K562 (cell line): ENCODE measurements around the gene LENG8. TPM values are rescaled to one million over a fixed set of nuclear protein-coding genes. Genes with fewer than 3 reads are reported as not detected.

Experiments
- ATAC-seq: fragments of 200-7000 bp; cut with Tn5 transposase; 3 replicates; pipeline ENCODE4 v1.9.1; 2020; ENCODE audit warnings: moderate library complexity
- BruUV-seq: library from RNA; stranded (reverse); fragments of 400-500 nt; replicated peaks from 2 replicates; lab custom pipeline; 2021; lab: Mats Ljungman, UMichigan
- CTCF ChIA-PET: fragments of 300-600 bp; formaldehyde crosslinking; extraction: SDS; loops from one replicate; lab custom pipeline; 2021; ENCODE audit warnings: low intra/inter-chr PET ratio; lab: Yijun Ruan, JAX
- POLR2A ChIA-PET: fragments of 300-600, 350-650 bp; sonication (Branson Sonifier 250); formaldehyde crosslinking; extraction: SDS; loops from one replicate; lab custom pipeline; 2021; ENCODE audit warnings: antibody characterized with exemption, inconsistent platforms; lab: Yijun Ruan, JAX
- DNase-seq, 4 experiments: peaks; one replicate each; pipeline versions ENCODE4 v3.0.0 to v3.0.0-alpha.2; 2011 to 2018; ENCODE audit warnings: low spot score in 3 of 4, mixed read lengths in 3 of 4; ENCODE audit errors: extremely low read depth in 1 of 4
- FAIRE-seq: peaks from 2 replicates; lab custom pipeline; 2011; peaks lifted over from hg19 to GRCh38; lab: Jason Lieb, UNC
- H2AFZ ChIP-seq: 2 replicates; pipeline ENCODE4 v1.6.0; 2011; ENCODE audit warnings: low read depth, low read length, control low read depth, inconsistent platforms
- H3K27ac ChIP-seq: fragments of 200-600 bp; 3 replicates; pipeline ENCODE4 v1.8.0; 2011; ENCODE audit warnings: low read depth, mild to moderate bottlenecking, control low read depth, inconsistent platforms, low read length, moderate library complexity, mixed read lengths; ENCODE audit errors: extremely low read depth
- H3K27me3 ChIP-seq, 2 experiments: fragments of 300-600 bp in 1 of 2; 2 replicates in 1 of 2; 3 replicates in 1 of 2; pipeline versions ENCODE4 v1.6.0 to v1.8.0; 2011; ENCODE audit warnings: inconsistent platforms in 2 of 2, low read length in 2 of 2, mild to moderate bottlenecking in 1 of 2, mixed read lengths in 1 of 2, moderate library complexity in 1 of 2; ENCODE audit not compliant: control insufficient read depth in 2 of 2, insufficient read depth in 2 of 2
- H3K36me3 ChIP-seq: fragments of 300-600 bp; 3 replicates; pipeline ENCODE4 v1.8.0; 2011; ENCODE audit warnings: mild to moderate bottlenecking, low read length, inconsistent platforms; ENCODE audit not compliant: control insufficient read depth, insufficient read depth
- H3K4me1 ChIP-seq, 2 experiments: fragments of 200-600 bp in 1 of 2; replicated peaks in 1 of 2; 2 replicates in 1 of 2; 3 replicates in 1 of 2; pipeline versions ENCODE4 v1.5.1 to v1.8.0; 2011; ENCODE audit warnings: inconsistent platforms in 2 of 2, low read length in 2 of 2, mild to moderate bottlenecking in 1 of 2, mixed read lengths in 1 of 2, moderate library complexity in 1 of 2; ENCODE audit not compliant: control insufficient read depth in 2 of 2, insufficient read depth in 2 of 2
- H3K4me2 ChIP-seq: 2 replicates; pipeline ENCODE4 v1.6.1; 2011; ENCODE audit warnings: low read length, control low read depth, inconsistent platforms, mixed read lengths; ENCODE audit not compliant: insufficient read depth
- H3K4me3 ChIP-seq: fragments of 200-600 bp; sonication (generic), shearing (Covaris generic); 2 replicates; pipeline ENCODE4 v1.5.1; 2016; ENCODE audit warnings: control low read depth, inconsistent platforms
- H3K79me2 ChIP-seq: fragments of 200-600 bp; 3 replicates; pipeline ENCODE4 v1.8.0; 2011; ENCODE audit warnings: low read length, inconsistent platforms; ENCODE audit not compliant: control insufficient read depth, insufficient read depth
- H3K9ac ChIP-seq, 2 experiments: 2 replicates each; pipeline versions ENCODE4 v1.6.0 to v1.6.1; 2011; ENCODE audit warnings: low read depth in 2 of 2, low read length in 2 of 2, control low read depth in 1 of 2, inconsistent platforms in 1 of 2, mild to moderate bottlenecking in 1 of 2, mixed read lengths in 1 of 2; ENCODE audit not compliant: insufficient read depth in 1 of 2
- H3K9me1 ChIP-seq: one replicate; pipeline ENCODE4 v1.6.0; 2011; ENCODE audit warnings: inconsistent platforms, mild to moderate bottlenecking, low read length, moderate library complexity; ENCODE audit not compliant: control insufficient read depth, insufficient read depth
- H3K9me3 ChIP-seq: replicated peaks from 2 replicates; pipeline ENCODE4 v1.5.1; 2011; ENCODE audit warnings: low read depth, low read length, inconsistent platforms; ENCODE audit not compliant: control insufficient read depth, insufficient read depth
- H4K20me1 ChIP-seq: replicated peaks from 2 replicates; pipeline ENCODE4 v1.6.1; 2011; ENCODE audit warnings: low read length, inconsistent platforms, mixed read lengths; ENCODE audit not compliant: control insufficient read depth, insufficient read depth
- ARHGAP35 ChIP-seq: fragments of 450-650 bp; IDR thresholded peaks from 2 replicates; pipeline ENCODE4 v1.6.1; 2018; ENCODE audit not compliant: partially characterized antibody
- CBFA2T3 ChIP-seq: fragments of 450-650 bp; IDR thresholded peaks from 2 replicates; pipeline ENCODE4 v1.6.1; 2017
- HCFC1 ChIP-seq: IDR thresholded peaks from 2 replicates; pipeline ENCODE4 v1.6.1; 2012; ENCODE audit warnings: low read depth, low read length, improper control_type of control experiment
- POLR2G ChIP-seq: fragments of 200-400 bp; formaldehyde crosslinking; IDR thresholded peaks from 2 replicates; pipeline ENCODE4 v1.6.1; 2017; ENCODE audit warnings: low read depth, mild to moderate bottlenecking, antibody characterized with exemption, low read length, moderate library complexity
- WGBS: fragments of 100-300 bp; shearing (Covaris generic); methylation state at CpG from one replicate; pipeline ENCODE4 v1.1.6; 2016; ENCODE audit warnings: low coverage, mixed read lengths; ENCODE audit not compliant: insufficient coverage; ENCODE audit errors: missing lambda C conversion rate; 5-methylcytosine and 5-hydroxymethylcytosine counted together
- in situ Hi-C: fragments of 300-500 bp; cut with MboI; formaldehyde crosslinking; loops from 4 replicates; pipeline ENCODE4 v1.15.0; 2018; ENCODE audit warnings: inconsistent platforms, mixed read lengths
- intact Hi-C: fragments of 100-400 bp; cut with micrococcal nuclease; formaldehyde crosslinking; loops from 2 replicates; pipeline ENCODE4 v1.14.2; 2022
- polyA plus RNA-seq, 8 experiments: library from polyadenylated mRNA; depleted of rRNA in 4 of 8; stranded (reverse) in 5 of 8; unstranded in 3 of 8; fragments of >200 nt; fragmentation: Nextera tagmentation in 2 of 8; fragmentation: Illumina TruSeq in 1 of 8; extraction: Ambion mirVana in 2 of 8; extraction: Trizol in 1 of 8; gene quantifications; 2 replicates each; pipeline versions ENCODE4 v1.2.1 to v1.2.3, GENCODE V29; 2011 to 2014; ENCODE audit warnings: inconsistent platforms in 1 of 8, missing spikeins in 1 of 8
- total RNA-seq, 7 experiments: library from RNA; depleted of rRNA in 6 of 7; stranded (reverse); fragments of >200 nt in 6 of 7; fragmentation: Illumina TruSeq in 2 of 7; extraction: Trizol in 2 of 7; gene quantifications; 2 replicates each; pipeline versions ENCODE4 v1.2.1 to v1.2.3, GENCODE V29; 2011 to 2021; ENCODE audit warnings: low replicate concordance in 1 of 7
- TF ChIP-seq, protein P1 (sequence below), 2 experiments: fragments of 450-650 bp; IDR thresholded peaks; 2 replicates each; pipeline ENCODE4 v1.6.1; 2018; ENCODE audit warnings: mild to moderate bottlenecking in 2 of 2, low read depth in 1 of 2; ENCODE audit not compliant: partially characterized antibody in 2 of 2
- TF ChIP-seq, protein P2 (sequence below): fragments of 450-650 bp; formaldehyde crosslinking; IDR thresholded peaks from 2 replicates; pipeline ENCODE4 v1.4.0; 2020; ENCODE audit warnings: mild to moderate bottlenecking, mixed read lengths
- TF ChIP-seq, protein P3 (sequence below): fragments of 250-450 bp; sonication (Bioruptor Pico); IDR thresholded peaks from 2 replicates; pipeline ENCODE4 v1.5.0; 2021; ENCODE audit warnings: mild to moderate bottlenecking, borderline replicate concordance

The LENG8 gene
- total and polyA plus RNA-seq, 9 of the 15 experiments (the other 6 are each of a cell fraction or from before 2014, with no cell fraction given): 0.74 to 146 (median 28.1) TPM

DNA sequence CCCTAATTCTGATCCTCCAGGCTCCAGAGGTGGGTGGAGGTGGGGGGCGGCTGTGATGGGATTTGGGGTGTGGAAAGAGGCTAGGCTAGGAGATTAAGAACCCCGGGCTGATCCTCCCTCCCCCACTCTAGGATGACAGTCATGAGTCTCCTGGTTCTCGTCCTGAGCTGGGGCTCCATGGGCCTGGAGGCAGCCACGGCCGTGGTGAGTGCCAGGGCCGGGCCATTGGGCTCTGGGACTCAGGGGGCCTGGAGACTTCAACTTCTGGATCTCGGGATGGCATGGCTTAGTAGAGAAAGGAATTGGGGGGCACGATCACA, 19.9 kb upstream of the LENG8 start:
- in situ Hi-C loops: no loop called here
- Histone ChIP-seq H3K79me2 (no peaks in the 10 kb centered on the region), H2AFZ (no peak overlapping the region), H3K9me1 (no peaks in the 10 kb centered on the region), H3K27ac (no peak overlapping the region), H3K9ac (peak overlapping the region in 1 of 2 experiments; percentile 45; a peak in 1 of 4 replicates), H3K4me1 (peaks cover 0 to 27% of the 10 kb centered on the region in 2 experiments; a peak in 2 of 5 replicates), H3K4me3 (no peak overlapping the region), H3K36me3 (no peaks in the 10 kb centered on the region), H3K4me2 (no peak overlapping the region), H3K27me3 (peaks cover 22 to 38% of the 10 kb centered on the region in 2 experiments; a peak in 4 of 5 replicates), H4K20me1 (peaks cover 5% of the 10 kb centered on the region; the same call in 1 of the 2 replicates), H3K9me3 (no peaks in the 10 kb centered on the region)
- no TSS peak for BruUV-seq
- WGBS: 6% methylated on average over 7 of the region's 8 CpGs
- no peak for ATAC-seq
- intact Hi-C loops: no loop called here
- no peak for FAIRE-seq
- TF ChIP-seq, protein P1, sequence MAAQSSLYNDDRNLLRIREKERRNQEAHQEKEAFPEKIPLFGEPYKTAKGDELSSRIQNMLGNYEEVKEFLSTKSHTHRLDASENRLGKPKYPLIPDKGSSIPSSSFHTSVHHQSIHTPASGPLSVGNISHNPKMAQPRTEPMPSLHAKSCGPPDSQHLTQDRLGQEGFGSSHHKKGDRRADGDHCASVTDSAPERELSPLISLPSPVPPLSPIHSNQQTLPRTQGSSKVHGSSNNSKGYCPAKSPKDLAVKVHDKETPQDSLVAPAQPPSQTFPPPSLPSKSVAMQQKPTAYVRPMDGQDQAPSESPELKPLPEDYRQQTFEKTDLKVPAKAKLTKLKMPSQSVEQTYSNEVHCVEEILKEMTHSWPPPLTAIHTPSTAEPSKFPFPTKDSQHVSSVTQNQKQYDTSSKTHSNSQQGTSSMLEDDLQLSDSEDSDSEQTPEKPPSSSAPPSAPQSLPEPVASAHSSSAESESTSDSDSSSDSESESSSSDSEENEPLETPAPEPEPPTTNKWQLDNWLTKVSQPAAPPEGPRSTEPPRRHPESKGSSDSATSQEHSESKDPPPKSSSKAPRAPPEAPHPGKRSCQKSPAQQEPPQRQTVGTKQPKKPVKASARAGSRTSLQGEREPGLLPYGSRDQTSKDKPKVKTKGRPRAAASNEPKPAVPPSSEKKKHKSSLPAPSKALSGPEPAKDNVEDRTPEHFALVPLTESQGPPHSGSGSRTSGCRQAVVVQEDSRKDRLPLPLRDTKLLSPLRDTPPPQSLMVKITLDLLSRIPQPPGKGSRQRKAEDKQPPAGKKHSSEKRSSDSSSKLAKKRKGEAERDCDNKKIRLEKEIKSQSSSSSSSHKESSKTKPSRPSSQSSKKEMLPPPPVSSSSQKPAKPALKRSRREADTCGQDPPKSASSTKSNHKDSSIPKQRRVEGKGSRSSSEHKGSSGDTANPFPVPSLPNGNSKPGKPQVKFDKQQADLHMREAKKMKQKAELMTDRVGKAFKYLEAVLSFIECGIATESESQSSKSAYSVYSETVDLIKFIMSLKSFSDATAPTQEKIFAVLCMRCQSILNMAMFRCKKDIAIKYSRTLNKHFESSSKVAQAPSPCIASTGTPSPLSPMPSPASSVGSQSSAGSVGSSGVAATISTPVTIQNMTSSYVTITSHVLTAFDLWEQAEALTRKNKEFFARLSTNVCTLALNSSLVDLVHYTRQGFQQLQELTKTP (IDR thresholded peaks at IDR 0.05; ENCODE audit: low read depth in 1 of 2, partially characterized antibody in 2 of 2): no peak
- 0 out of 2 replicates have a peak, but pooled peaks have one; percentile 2 for TF ChIP-seq POLR2G
- TF ChIP-seq HCFC1: no peak
- TF ChIP-seq ARHGAP35: no peak
- TF ChIP-seq, protein P2, sequence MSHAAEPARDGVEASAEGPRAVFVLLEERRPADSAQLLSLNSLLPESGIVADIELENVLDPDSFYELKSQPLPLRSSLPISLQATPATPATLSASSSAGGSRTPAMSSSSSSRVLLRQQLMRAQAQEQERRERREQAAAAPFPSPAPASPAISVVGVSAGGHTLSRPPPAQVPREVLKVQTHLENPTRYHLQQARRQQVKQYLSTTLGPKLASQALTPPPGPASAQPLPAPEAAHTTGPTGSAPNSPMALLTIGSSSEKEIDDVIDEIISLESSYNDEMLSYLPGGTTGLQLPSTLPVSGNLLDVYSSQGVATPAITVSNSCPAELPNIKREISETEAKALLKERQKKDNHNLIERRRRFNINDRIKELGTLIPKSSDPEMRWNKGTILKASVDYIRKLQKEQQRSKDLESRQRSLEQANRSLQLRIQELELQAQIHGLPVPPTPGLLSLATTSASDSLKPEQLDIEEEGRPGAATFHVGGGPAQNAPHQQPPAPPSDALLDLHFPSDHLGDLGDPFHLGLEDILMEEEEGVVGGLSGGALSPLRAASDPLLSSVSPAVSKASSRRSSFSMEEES (CRISPR knock-in tag): no peak
- TF ChIP-seq, protein P3, sequence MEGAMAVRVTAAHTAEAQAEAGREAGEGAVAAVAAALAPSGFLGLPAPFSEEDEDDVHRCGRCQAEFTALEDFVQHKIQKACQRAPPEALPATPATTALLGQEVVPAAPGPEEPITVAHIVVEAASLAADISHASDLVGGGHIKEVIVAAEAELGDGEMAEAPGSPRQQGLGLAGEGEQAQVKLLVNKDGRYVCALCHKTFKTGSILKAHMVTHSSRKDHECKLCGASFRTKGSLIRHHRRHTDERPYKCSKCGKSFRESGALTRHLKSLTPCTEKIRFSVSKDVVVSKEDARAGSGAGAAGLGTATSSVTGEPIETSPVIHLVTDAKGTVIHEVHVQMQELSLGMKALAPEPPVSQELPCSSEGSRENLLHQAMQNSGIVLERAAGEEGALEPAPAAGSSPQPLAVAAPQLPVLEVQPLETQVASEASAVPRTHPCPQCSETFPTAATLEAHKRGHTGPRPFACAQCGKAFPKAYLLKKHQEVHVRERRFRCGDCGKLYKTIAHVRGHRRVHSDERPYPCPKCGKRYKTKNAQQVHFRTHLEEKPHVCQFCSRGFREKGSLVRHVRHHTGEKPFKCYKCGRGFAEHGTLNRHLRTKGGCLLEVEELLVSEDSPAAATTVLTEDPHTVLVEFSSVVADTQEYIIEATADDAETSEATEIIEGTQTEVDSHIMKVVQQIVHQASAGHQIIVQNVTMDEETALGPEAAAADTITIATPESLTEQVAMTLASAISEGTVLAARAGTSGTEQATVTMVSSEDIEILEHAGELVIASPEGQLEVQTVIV (CRISPR knock-in tag): no peak
- no peak for TF ChIP-seq CBFA2T3
- POLR2A ChIA-PET: interaction anchor here (0.6 to 2.8 kb wide), 4 partner anchors 9 to 216 kb away, joined by 3 to 14 read pairs (median 4); partner anchors contain the start of gene LENG8
- CTCF ChIA-PET: interaction anchor here (0.6 kb wide), 1 partner anchor 633 kb away, joined by 4 read pairs; no protein-coding TSS in a partner anchor
- no peak for DNase-seq
